ENCODE measurements around the gene OTX1.

Gene OTX1

GRCh38 chr2:63047321-63048279, 3.0 kb upstream of the OTX1 start:
- DNase-seq = no peak

GRCh38 chr2:63048367-63049171, 2.1 kb upstream of the OTX1 start:
- DNase-seq = no peak

GRCh38 chr2:63049211-63049969, 1.2 kb upstream of the OTX1 start:
- no peak for DNase-seq

GRCh38 chr2:63049970-63050333, 678 bp upstream of the OTX1 start:
- DNase-seq = no peak

- DNase-seq = no peak
Observed at GRCh38 chr2:63051042-63051794, 588 bp downstream of the OTX1 start.

GRCh38 chr2:63051795-63052333, 1.2 kb downstream of the OTX1 start:
- no peak for DNase-seq

- no peak for DNase-seq
Observed at GRCh38 chr2:63052411-63053080, 1.9 kb downstream of the OTX1 start.

- no peak for DNase-seq
Observed at GRCh38 chr2:63053081-63053888, 2.7 kb downstream of the OTX1 start.

- DNase-seq = peak; percentile 62
Observed at GRCh38 chr2:63053889-63054602, 3.4 kb downstream of the OTX1 start.

- no peak for DNase-seq
Observed at GRCh38 chr2:63054841-63055225, 4.2 kb downstream of the OTX1 start.

- no peak for DNase-seq
Observed at GRCh38 chr2:63055226-63056106, 4.8 kb downstream of the OTX1 start.

- DNase-seq = peak; percentile 47
Observed at GRCh38 chr2:63056107-63057050, 5.7 kb downstream of the OTX1 start.

GRCh38 chr2:63057249-63058143, 6.9 kb downstream of the OTX1 start:
- no peak for DNase-seq

GRCh38 chr2:63058144-63058920, 7.7 kb downstream of the OTX1 start:
- DNase-seq = no peak

- no peak for DNase-seq
Observed at GRCh38 chr2:63058921-63059792, 8.5 kb downstream of the OTX1 start.
